Body of pancreas (tissue), 4 donors: ENCODE results near the gene H6PD.

Experiments
- POLR2A ChIP-seq, 3 donors: fragments of 450-650 bp; IDR thresholded peaks; one replicate each; pipeline ENCODE4 v1.6.1; 2016; ENCODE audit warnings: antibody characterized with exemption in 3 of 3, mild to moderate bottlenecking in 2 of 3
- TF ChIP-seq, protein P1 (sequence below), 7 experiments: fragments of 450-650 bp in 4 of 7; fragments of 200-600 bp in 3 of 7; sonication (generic) in 3 of 7; IDR thresholded peaks; one replicate each; pipeline ENCODE4 v1.5.1; 2016 to 2019; ENCODE audit warnings: antibody characterized with exemption in 7 of 7

DNA sequence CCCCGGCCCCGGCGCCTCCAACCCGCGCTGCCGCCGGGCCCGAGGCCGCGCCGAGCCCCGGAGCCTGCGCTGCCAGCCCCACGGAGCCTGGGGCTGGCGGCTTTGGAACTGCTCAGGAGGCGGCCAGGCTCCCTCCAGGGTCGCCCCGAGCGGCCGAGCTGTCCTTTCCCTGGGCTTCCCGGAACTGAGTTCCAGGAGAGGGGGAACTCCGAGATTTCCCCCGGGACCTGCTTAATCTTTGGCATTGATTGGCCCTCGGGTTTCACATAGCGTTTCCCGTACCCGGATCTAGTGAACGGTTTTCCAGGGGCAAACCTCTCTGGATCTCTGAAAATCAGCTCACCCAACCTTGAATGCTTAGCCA is 504 bp downstream of the H6PD start:
- peak in 2 of 3 donors; percentile 54 to 65 for TF ChIP-seq POLR2A (IDR thresholded peaks at IDR 0.05)
- TF ChIP-seq, protein P1, sequence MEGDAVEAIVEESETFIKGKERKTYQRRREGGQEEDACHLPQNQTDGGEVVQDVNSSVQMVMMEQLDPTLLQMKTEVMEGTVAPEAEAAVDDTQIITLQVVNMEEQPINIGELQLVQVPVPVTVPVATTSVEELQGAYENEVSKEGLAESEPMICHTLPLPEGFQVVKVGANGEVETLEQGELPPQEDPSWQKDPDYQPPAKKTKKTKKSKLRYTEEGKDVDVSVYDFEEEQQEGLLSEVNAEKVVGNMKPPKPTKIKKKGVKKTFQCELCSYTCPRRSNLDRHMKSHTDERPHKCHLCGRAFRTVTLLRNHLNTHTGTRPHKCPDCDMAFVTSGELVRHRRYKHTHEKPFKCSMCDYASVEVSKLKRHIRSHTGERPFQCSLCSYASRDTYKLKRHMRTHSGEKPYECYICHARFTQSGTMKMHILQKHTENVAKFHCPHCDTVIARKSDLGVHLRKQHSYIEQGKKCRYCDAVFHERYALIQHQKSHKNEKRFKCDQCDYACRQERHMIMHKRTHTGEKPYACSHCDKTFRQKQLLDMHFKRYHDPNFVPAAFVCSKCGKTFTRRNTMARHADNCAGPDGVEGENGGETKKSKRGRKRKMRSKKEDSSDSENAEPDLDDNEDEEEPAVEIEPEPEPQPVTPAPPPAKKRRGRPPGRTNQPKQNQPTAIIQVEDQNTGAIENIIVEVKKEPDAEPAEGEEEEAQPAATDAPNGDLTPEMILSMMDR (IDR thresholded peaks at IDR 0.05) = no peak
